HL-60/S4 treated with phorbol 12-myristate 13-acetate at 8.2 ng/mL for 4 days and 3 days (cell line): ENCODE data around the gene ZNF362.
"Not testable (repeated sequence)": the region's sequence is repeated elsewhere in the genome, so short reads cannot be mapped to it uniquely, and the experiment has no call there.

Source experiments
- in situ Hi-C: fragments of 300-500 bp; cut with MboI; formaldehyde crosslinking; loops from 2 replicates; pipeline ENCODE4 v1.15.0; 2022; ENCODE audit warnings: low sequenced_read_pairs

The ZNF362 gene

GRCh38 chr1:33302325-33302724, 46.0 kb downstream of the ZNF362 start:
- in situ Hi-C loops: no loop called here

- in situ Hi-C loops: no loop called here
Measured at GRCh38 chr1:33305016-33305415, 48.7 kb downstream of the ZNF362 start.

GRCh38 chr1:33305816-33306652, 49.7 kb downstream of the ZNF362 start:
- in situ Hi-C loops: no loop called here

- in situ Hi-C loops: no loop called here
Measured at GRCh38 chr1:33306653-33307493, 50.6 kb downstream of the ZNF362 start.

GRCh38 chr1:33307494-33307864, 51.2 kb downstream of the ZNF362 start:
- in situ Hi-C loops: no loop called here

GRCh38 chr1:33309351-33309750, 53.1 kb downstream of the ZNF362 start:
- in situ Hi-C loops: not testable (repeated sequence)

GRCh38 chr1:33310702-33311101, 54.4 kb downstream of the ZNF362 start:
- in situ Hi-C loops: no loop called here

GRCh38 chr1:33311706-33312412, 55.6 kb downstream of the ZNF362 start:
- in situ Hi-C loops: no loop called here

- in situ Hi-C loops: no loop called here
Measured at GRCh38 chr1:33312413-33312749, 56.1 kb downstream of the ZNF362 start.

- in situ Hi-C loops: no loop called here
Measured at GRCh38 chr1:33314416-33314815, 58.1 kb downstream of the ZNF362 start.

- in situ Hi-C loops: no loop called here
Measured at GRCh38 chr1:33316601-33317000, 60.3 kb downstream of the ZNF362 start.

- in situ Hi-C loops: no loop called here
Measured at GRCh38 chr1:33317354-33317753, 61.1 kb downstream of the ZNF362 start.

- in situ Hi-C loops: no loop called here
Measured at GRCh38 chr1:33317946-33318345, 61.7 kb downstream of the ZNF362 start.

GRCh38 chr1:33319186-33319948, 63.1 kb downstream of the ZNF362 start:
- in situ Hi-C loops: no loop called here

- in situ Hi-C loops: no loop called here
Measured at GRCh38 chr1:33319949-33320618, 63.8 kb downstream of the ZNF362 start.

GRCh38 chr1:33320619-33321165, 64.4 kb downstream of the ZNF362 start, which contains the start of gene A3GALT2:
Gene A3GALT2 (minus strand): TSS chr1:33321098. CDS start chr1:33321098, 0 bp downstream.
- in situ Hi-C loops: no loop called here

GRCh38 chr1:33321178-33321577, 64.9 kb downstream of the ZNF362 start:
- in situ Hi-C loops: no loop called here

GRCh38 chr1:33322109-33322508, 65.8 kb downstream of the ZNF362 start:
- in situ Hi-C loops: no loop called here

- in situ Hi-C loops: no loop called here
Measured at GRCh38 chr1:33322870-33323585, 66.7 kb downstream of the ZNF362 start.
